Vagina (tissue), 2 donors: ENCODE data around the gene HEATR1. TPM values are rescaled to one million over a fixed set of nuclear protein-coding genes. Genes with fewer than 3 reads are reported as not detected.

Experiments
- DNase-seq, 2 donors: peaks; one replicate each; pipeline ENCODE4 v3.0.0-alpha.2; 2017; ENCODE audit errors: extremely low spot score in 2 of 2
- H3K27ac ChIP-seq: fragments of 200-600 bp; sonication (generic); one replicate; pipeline ENCODE4 v1.5.1; 2019
- H3K27me3 ChIP-seq: fragments of 200-600 bp; sonication (generic); one replicate; pipeline ENCODE4 v1.5.1; 2019
- H3K36me3 ChIP-seq, 2 donors: fragments of 200-600 bp; sonication (generic); one replicate each; pipeline ENCODE4 v1.5.1; 2017 to 2019
- H3K4me1 ChIP-seq: fragments of 200-600 bp; sonication (generic); one replicate; pipeline ENCODE4 v1.5.1; 2019
- H3K4me3 ChIP-seq, 2 donors: fragments of 200-600 bp; sonication (generic); 1 replicate in 1 of 2; 2 replicates in 1 of 2; pipeline ENCODE4 v1.5.1; 2016 to 2019
- H3K9me3 ChIP-seq: fragments of 200-600 bp; sonication (generic); one replicate; pipeline ENCODE4 v1.5.1; 2019
- CTCF ChIP-seq, 3 experiments: fragments of 450-650 bp in 2 of 3; fragments of 200-600 bp in 1 of 3; sonication (generic) in 1 of 3; IDR thresholded peaks; one replicate each; pipeline ENCODE4 v1.5.1; 2017 to 2019; ENCODE audit warnings: antibody characterized with exemption in 3 of 3, mild to moderate bottlenecking in 2 of 3, moderate library complexity in 2 of 3
- POLR2A ChIP-seq, 2 donors: fragments of 450-650 bp; IDR thresholded peaks; one replicate each; pipeline ENCODE4 v1.6.1; 2017; ENCODE audit warnings: antibody characterized with exemption in 2 of 2, mild to moderate bottlenecking in 2 of 2, moderate library complexity in 2 of 2
- POLR2AphosphoS5 ChIP-seq, 2 donors: sonication (generic); formaldehyde crosslinking; IDR thresholded peaks; one replicate each; pipeline ENCODE4 v1.9.0; 2017; ENCODE audit warnings: antibody characterized with exemption in 2 of 2, mild to moderate bottlenecking in 2 of 2, low read depth in 1 of 2; ENCODE audit not compliant: insufficient read depth in 1 of 2
- intact Hi-C: fragments of 100-400 bp; cut with DNase I; formaldehyde crosslinking; loops from one replicate; pipeline ENCODE4 v1.15.1; 2023
- total RNA-seq: library from RNA; depleted of rRNA; stranded (reverse); fragments of >200 nt; gene quantifications from one replicate; pipeline ENCODE4 v1.2.3, GENCODE V29; 2016

HEATR1 gene
- total RNA-seq, 1 donor from 2014 or later: 24.1 TPM

- intact Hi-C loops: no loop called here
- H3K9me3 ChIP-seq: no peaks in the 10 kb centered on the region
- no peaks in the 10 kb centered on the region for H3K4me1 ChIP-seq
- peaks cover 0 to 93% of the 10 kb centered on the region in 2 donors for H3K36me3 ChIP-seq
- no peak for DNase-seq
- no peak overlapping the region for H3K27ac ChIP-seq
- H3K27me3 ChIP-seq: no peaks in the 10 kb centered on the region
- TF ChIP-seq CTCF (IDR thresholded peaks at IDR 0.05) (no peak), POLR2A (IDR thresholded peaks at IDR 0.05) (no peak), POLR2AphosphoS5 (IDR thresholded peaks at IDR 0.05; ENCODE audit: insufficient read depth in 1 of 2, low read depth in 1 of 2) (no peak)
- no peak overlapping the region for H3K4me3 ChIP-seq
These were observed 53.1 kb downstream of the HEATR1 start for GRCh38 chr1:236550961-236551851.

- intact Hi-C loops: no loop called here
- H3K4me3 ChIP-seq: no peak overlapping the region
- peaks cover 0 to 93% of the 10 kb centered on the region in 2 donors for H3K36me3 ChIP-seq
These were observed 55.9 kb downstream of the HEATR1 start for GRCh38 chr1:236548452-236548851.

GRCh38 chr1:236545621-236546169 lies 58.6 kb downstream of the HEATR1 start:
- TF ChIP-seq POLR2A (IDR thresholded peaks at IDR 0.05) (no peak), CTCF (IDR thresholded peaks at IDR 0.05) (no peak), POLR2AphosphoS5 (IDR thresholded peaks at IDR 0.05; ENCODE audit: insufficient read depth in 1 of 2, low read depth in 1 of 2) (no peak)
- H3K27me3 ChIP-seq: no peaks in the 10 kb centered on the region
- intact Hi-C loops: no loop called here
- peaks cover 0 to 89% of the 10 kb centered on the region in 2 donors for H3K36me3 ChIP-seq
- no peak for DNase-seq
- no peaks in the 10 kb centered on the region for H3K4me1 ChIP-seq
- no peak overlapping the region for H3K27ac ChIP-seq
- no peak overlapping the region for H3K4me3 ChIP-seq
- no peaks in the 10 kb centered on the region for H3K9me3 ChIP-seq

More at GRCh38 chr1:236548452-236548851, 55.9 kb downstream of the HEATR1 start:
- DNase-seq: no peak
- Histone ChIP-seq H3K9me3 (no peaks in the 10 kb centered on the region), H3K4me1 (no peaks in the 10 kb centered on the region), H3K27me3 (no peaks in the 10 kb centered on the region), H3K27ac (no peak overlapping the region)
- TF ChIP-seq POLR2A (IDR thresholded peaks at IDR 0.05) (no peak), POLR2AphosphoS5 (IDR thresholded peaks at IDR 0.05; ENCODE audit: insufficient read depth in 1 of 2, low read depth in 1 of 2) (no peak), CTCF (IDR thresholded peaks at IDR 0.05) (no peak)

GRCh38 chr1:236543065-236543669 lies 61.1 kb downstream of the HEATR1 start:
- no peak overlapping the region for H3K27ac ChIP-seq
- no peaks in the 10 kb centered on the region for H3K27me3 ChIP-seq
- H3K36me3 ChIP-seq: peaks cover 0 to 85% of the 10 kb centered on the region in 2 donors
- TF ChIP-seq POLR2A (IDR thresholded peaks at IDR 0.05) (no peak), POLR2AphosphoS5 (IDR thresholded peaks at IDR 0.05; ENCODE audit: insufficient read depth in 1 of 2, low read depth in 1 of 2) (no peak), CTCF (IDR thresholded peaks at IDR 0.05) (no peak)
- no peak for DNase-seq
- H3K4me1 ChIP-seq: no peaks in the 10 kb centered on the region
- no peaks in the 10 kb centered on the region for H3K9me3 ChIP-seq
- H3K4me3 ChIP-seq: no peak overlapping the region
- intact Hi-C loops: no loop called here
